ENCODE measurements around the gene LRIT2. TPM values are rescaled to one million over a fixed set of nuclear protein-coding genes. Genes with fewer than 3 reads are reported as not detected.

The LRIT2 gene
- total RNA-seq, 1 experiment from 2014 or later: not detected

GRCh38 chr10:84178160-84178609, 47.2 kb downstream of the LRIT2 start:
- Mint-ChIP-seq H3K4me1 (no peaks in the 10 kb centered on the region), H3K27me3 (ENCODE audit: low read depth) (no peaks in the 10 kb centered on the region; the same call in 1 of the 2 replicates), H3K9me3 (peaks cover 7 to 10% of the 10 kb centered on the region in 2 experiments; a peak in 4 of 5 replicates), H3K4me3 (no peak overlapping the region), H3K27ac (no peak overlapping the region), H3K36me3 (ENCODE audit: insufficient read depth in 1 of 3, low read depth in 3 of 3) (peaks cover 0 to 8% (median 3%) of the 10 kb centered on the region in 3 experiments; a peak in 4 of 7 replicates)
- H2BK15ac ChIP-seq (ENCODE audit: low read depth, low read length): no peak overlapping the region
- no peak for TF ChIP-seq CTCF (conservative IDR thresholded peaks at IDR 0.05)
- no peak overlapping the region for H4K8ac ChIP-seq (replicated peaks; ENCODE audit: insufficient read length, low read depth, low read length)
- H3K27me3 ChIP-seq (ENCODE audit: insufficient read depth, low read length): no peaks in the 10 kb centered on the region; the same call in 1 of the 2 replicates
- H2BK20ac ChIP-seq (ENCODE audit: low read depth, low read length, poor library complexity, severe bottlenecking): no peak overlapping the region
- no peak overlapping the region for H3K27ac ChIP-seq (ENCODE audit: insufficient read length, low read depth, low read length)
- no peak overlapping the region for H3K23ac ChIP-seq (ENCODE audit: insufficient read length, low read depth, low read length)
- H3K56ac ChIP-seq (ENCODE audit: insufficient read length, low read depth, low read length): no peak overlapping the region
- no peak overlapping the region for H2AK5ac ChIP-seq (ENCODE audit: insufficient read length, low read length)
- WGBS (ENCODE audit: extremely low coverage, insufficient read length, low lambda C conversion rate): 100% methylated on average over 2 of the region's 3 CpGs
- H2BK12ac ChIP-seq (ENCODE audit: insufficient read length, low read depth, low read length): no peak overlapping the region
- H2BK5ac ChIP-seq (ENCODE audit: insufficient read length, low read length): no peak overlapping the region
- H3K14ac ChIP-seq (ENCODE audit: insufficient read depth, low read length): no peak overlapping the region
- DNase-seq: no peak
- no peak overlapping the region for H4K91ac ChIP-seq (ENCODE audit: insufficient read length, low read depth, low read length)
- H3K9me3 ChIP-seq (ENCODE audit: control insufficient read depth, low read depth, low read length): no peaks in the 10 kb centered on the region
- no peak overlapping the region for H2AFZ ChIP-seq (ENCODE audit: low read length)
- H4K5ac ChIP-seq (ENCODE audit: insufficient read length, low read depth, low read length): peak overlapping the region; percentile 9
- H3K23me2 ChIP-seq (ENCODE audit: insufficient read length, low read depth, low read length, poor library complexity, severe bottlenecking): no peaks in the 10 kb centered on the region
- peaks cover 3% of the 10 kb centered on the region; the same call in 1 of the 2 replicates for H3K4me1 ChIP-seq (ENCODE audit: insufficient read depth, low read length)
- H4K20me1 ChIP-seq (ENCODE audit: control insufficient read depth, insufficient read depth, insufficient read length): no peaks in the 10 kb centered on the region
- no peak overlapping the region for H3K4ac ChIP-seq (ENCODE audit: low read depth, low read length)
- H3K9ac ChIP-seq (ENCODE audit: extremely low read depth, insufficient read length, low read length): no peak overlapping the region
- H3T11ph ChIP-seq (ENCODE audit: low read length): no peak overlapping the region
- no peaks in the 10 kb centered on the region for H3K79me1 ChIP-seq (ENCODE audit: insufficient read depth, low read depth, low read length, poor library complexity, severe bottlenecking)
- H3K4me2 ChIP-seq (ENCODE audit: insufficient read depth, insufficient read length, low read length): no peak overlapping the region
- no peak overlapping the region for H2BK120ac ChIP-seq (ENCODE audit: low read depth, low read length, poor library complexity, severe bottlenecking)
- no peak overlapping the region for H3K18ac ChIP-seq (ENCODE audit: insufficient read length, low read depth, low read length)
- H3K79me2 ChIP-seq (ENCODE audit: insufficient read depth, low read length): no peaks in the 10 kb centered on the region

All from H9 (cell line).